Colonic mucosa (tissue), 4 donors: ENCODE measurements around the gene MEGF6. TPM values are rescaled to one million over a fixed set of nuclear protein-coding genes. Genes with fewer than 3 reads are reported as not detected.
A peak's percentile ranks its signal among the peaks of the same experiment; 100 is the strongest.

Source experiments
- DNase-seq: peaks from one replicate; pipeline ENCODE4 v3.0.0-alpha.2; 2020
- H3K27ac ChIP-seq: fragments of 200-600 bp; one replicate; pipeline ENCODE4 v1.8.0; 2021
- H3K27me3 ChIP-seq: fragments of 200-600 bp; one replicate; pipeline ENCODE4 v1.8.0; 2021
- H3K36me3 ChIP-seq: fragments of 200-600 bp; one replicate; pipeline ENCODE4 v1.8.0; 2021
- H3K4me1 ChIP-seq: fragments of 200-600 bp; one replicate; pipeline ENCODE4 v1.8.0; 2021; ENCODE audit warnings: mild to moderate bottlenecking
- H3K4me3 ChIP-seq: fragments of 200-600 bp; one replicate; pipeline ENCODE4 v1.8.0; 2021
- H3K9ac ChIP-seq, 2 donors: one replicate each; pipeline ENCODE4 v1.7.0; 2013; ENCODE audit warnings: control low read depth in 2 of 2, low read depth in 2 of 2, low read length in 2 of 2
- H3K9me3 ChIP-seq: fragments of 200-600 bp; one replicate; pipeline ENCODE4 v1.8.0; 2021
- intact Hi-C: fragments of 100-400 bp; cut with DNase I; formaldehyde crosslinking; loops from one replicate; pipeline ENCODE4 v1.14.1; 2022
- total RNA-seq, 2 donors: library from RNA; stranded (reverse); fragmentation: NEBNext Ultra II Directional in 1 of 2; extraction: Animal tissue kit (Norgen Biotek cat#: 25700) in 1 of 2; gene quantifications; one replicate each; pipeline ENCODE4 v1.2.1, GENCODE V29; 2021
- TF ChIP-seq, protein P1 (sequence below): fragments of 200-600 bp; IDR thresholded peaks from one replicate; pipeline ENCODE4 v1.8.0; 2022; ENCODE audit warnings: antibody characterized with exemption, mild to moderate bottlenecking
- donor health status: healthy.
- donor health status: DM: no; HTN: no; CAD: no.
- donor health status: DM: no; HTN: no; CAD: no.

MEGF6 gene
- total RNA-seq, 2 donors from 2014 or later = 5.2 to 6.4 TPM

DNA sequence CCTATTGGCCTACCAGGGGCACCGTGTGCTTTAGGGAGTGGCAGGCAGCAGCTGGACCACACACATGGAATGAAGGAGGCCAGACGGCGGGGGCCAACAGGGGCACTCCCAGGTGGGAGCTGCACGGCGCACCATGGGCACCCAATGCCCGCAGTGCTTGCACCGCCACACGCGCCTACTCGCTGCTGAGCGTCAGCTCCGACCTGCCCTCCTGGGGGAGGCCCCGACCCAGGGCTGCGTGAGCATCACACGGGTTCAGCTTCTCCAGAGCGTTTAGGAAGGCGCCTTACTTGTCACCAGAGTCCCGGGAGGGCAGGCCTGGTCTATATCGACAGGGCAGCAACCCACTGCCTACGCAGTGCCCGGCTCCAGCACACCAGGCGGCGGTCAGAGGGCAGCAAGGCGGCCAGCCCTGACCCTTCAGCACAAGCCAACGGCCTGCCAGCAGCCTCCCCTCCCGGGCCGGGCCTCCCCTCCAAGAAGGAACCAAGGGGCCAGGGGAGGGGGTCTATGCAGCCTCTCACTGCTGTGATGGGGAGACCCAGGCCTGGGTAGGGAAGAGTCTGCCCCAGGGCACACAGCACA lies 91.9 kb downstream of the MEGF6 start:
- H3K36me3 ChIP-seq = no peaks in the 10 kb centered on the region
- H3K4me1 ChIP-seq = no peaks in the 10 kb centered on the region
- TF ChIP-seq, protein P1, sequence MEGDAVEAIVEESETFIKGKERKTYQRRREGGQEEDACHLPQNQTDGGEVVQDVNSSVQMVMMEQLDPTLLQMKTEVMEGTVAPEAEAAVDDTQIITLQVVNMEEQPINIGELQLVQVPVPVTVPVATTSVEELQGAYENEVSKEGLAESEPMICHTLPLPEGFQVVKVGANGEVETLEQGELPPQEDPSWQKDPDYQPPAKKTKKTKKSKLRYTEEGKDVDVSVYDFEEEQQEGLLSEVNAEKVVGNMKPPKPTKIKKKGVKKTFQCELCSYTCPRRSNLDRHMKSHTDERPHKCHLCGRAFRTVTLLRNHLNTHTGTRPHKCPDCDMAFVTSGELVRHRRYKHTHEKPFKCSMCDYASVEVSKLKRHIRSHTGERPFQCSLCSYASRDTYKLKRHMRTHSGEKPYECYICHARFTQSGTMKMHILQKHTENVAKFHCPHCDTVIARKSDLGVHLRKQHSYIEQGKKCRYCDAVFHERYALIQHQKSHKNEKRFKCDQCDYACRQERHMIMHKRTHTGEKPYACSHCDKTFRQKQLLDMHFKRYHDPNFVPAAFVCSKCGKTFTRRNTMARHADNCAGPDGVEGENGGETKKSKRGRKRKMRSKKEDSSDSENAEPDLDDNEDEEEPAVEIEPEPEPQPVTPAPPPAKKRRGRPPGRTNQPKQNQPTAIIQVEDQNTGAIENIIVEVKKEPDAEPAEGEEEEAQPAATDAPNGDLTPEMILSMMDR = no peak
- no peaks in the 10 kb centered on the region for H3K9me3 ChIP-seq
- no peaks in the 10 kb centered on the region for H3K27me3 ChIP-seq
- no peak overlapping the region for H3K27ac ChIP-seq
- DNase-seq = no peak
- no peak overlapping the region for H3K9ac ChIP-seq
- H3K4me3 ChIP-seq = no peak overlapping the region
- intact Hi-C loops = no loop called here

GRCh38 chr1:3518756-3519155 lies 92.6 kb downstream of the MEGF6 start:
- TF ChIP-seq, protein P1 = no peak
- H3K27me3 ChIP-seq = no peaks in the 10 kb centered on the region
- H3K4me3 ChIP-seq = no peak overlapping the region
- no peaks in the 10 kb centered on the region for H3K36me3 ChIP-seq
- no peak overlapping the region for H3K27ac ChIP-seq
- no peak for DNase-seq
- no peaks in the 10 kb centered on the region for H3K9me3 ChIP-seq
- H3K9ac ChIP-seq = no peak overlapping the region
- intact Hi-C loops = no loop called here
- H3K4me1 ChIP-seq = no peaks in the 10 kb centered on the region

DNA sequence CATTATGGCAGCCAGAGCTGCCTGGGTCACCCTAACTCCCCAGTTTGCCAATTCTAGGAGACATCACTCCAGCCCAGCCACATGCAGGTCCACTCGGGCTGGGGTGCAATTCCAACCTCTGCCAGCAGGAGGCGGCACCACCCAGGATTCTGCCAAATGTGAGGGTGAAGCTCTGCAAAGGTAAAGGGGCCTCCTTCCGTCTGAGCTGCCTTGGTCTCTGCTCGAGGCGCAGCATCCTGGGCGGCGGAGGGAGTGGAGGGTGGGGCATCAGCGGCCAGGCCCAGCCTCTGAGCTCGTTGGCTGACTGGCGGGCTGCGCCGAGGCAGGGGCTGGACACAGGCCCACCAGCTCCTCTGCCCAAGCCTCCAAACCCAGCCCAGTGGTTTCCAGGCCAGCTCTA lies 93.1 kb downstream of the MEGF6 start:
- TF ChIP-seq, protein P1 = peak; percentile 40
- Histone ChIP-seq H3K27me3 (no peaks in the 10 kb centered on the region), H3K4me1 (no peaks in the 10 kb centered on the region), H3K9me3 (no peaks in the 10 kb centered on the region), H3K36me3 (no peaks in the 10 kb centered on the region), H3K4me3 (no peak overlapping the region), H3K9ac (no peak overlapping the region), H3K27ac (no peak overlapping the region)
- intact Hi-C loops = no loop called here
- no peak for DNase-seq

DNA sequence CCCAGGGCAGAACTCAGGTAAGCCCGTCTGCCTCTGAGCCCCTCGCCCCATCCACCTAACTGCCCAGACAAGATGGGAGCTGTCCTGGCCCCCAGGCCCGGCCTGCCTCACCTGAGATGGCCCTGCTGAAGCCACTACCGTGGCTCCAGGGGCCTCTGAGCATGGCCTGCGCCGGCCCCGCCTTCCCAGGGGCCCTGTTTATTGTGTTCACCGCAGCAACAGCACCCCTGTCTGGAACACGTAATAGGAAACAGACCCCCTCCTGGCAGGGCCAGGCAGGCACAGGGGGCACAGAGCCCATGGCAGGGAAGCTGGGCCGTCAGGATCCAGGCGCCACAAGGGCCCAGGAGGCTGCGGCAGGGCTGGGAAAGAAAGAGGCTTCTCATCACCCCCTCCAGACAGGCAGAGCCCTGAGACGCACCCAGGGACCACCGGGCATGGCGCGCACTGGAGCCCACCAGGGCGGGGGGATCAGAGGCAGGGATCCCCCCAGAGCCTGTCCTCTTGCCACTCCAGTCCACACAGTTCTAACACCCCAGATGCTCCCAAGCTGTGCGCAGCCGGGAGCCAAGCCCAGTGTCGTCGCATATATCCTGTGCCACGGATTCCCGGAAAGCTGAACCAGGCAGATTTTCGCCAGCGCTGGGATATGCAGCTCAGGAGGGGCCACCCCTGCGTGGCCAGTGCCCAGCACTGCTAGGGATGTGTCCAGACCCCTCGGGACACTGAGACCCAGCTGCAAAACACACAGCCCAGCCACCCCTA lies 94.2 kb downstream of the MEGF6 start:
- Histone ChIP-seq H3K27me3 (no peaks in the 10 kb centered on the region), H3K4me1 (no peaks in the 10 kb centered on the region), H3K27ac (no peak overlapping the region), H3K9ac (no peak overlapping the region), H3K9me3 (no peaks in the 10 kb centered on the region), H3K36me3 (no peaks in the 10 kb centered on the region), H3K4me3 (no peak overlapping the region)
- no peak for DNase-seq
- TF ChIP-seq, protein P1 = no peak
- intact Hi-C loops = no loop called here

DNA sequence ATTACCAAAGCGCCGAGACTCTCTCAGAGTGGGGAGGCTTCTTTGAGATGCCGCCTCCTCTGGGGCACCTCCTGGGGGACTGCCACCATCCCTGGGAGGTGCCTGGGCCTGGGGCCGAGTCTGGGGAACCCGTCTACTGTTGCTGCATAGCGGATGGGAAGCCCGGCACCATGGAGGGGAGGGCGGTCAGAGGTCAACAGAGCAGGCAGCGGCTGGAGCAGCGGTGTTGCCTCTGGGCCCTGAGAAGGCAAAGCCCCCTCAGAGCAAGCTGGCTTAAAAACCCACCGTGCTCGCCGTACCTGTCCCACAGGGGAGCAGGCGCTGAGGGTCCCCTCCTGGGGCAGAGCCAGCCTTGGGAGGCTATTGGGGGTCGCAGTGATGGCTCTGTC lies 94.8 kb downstream of the MEGF6 start:
- intact Hi-C loops = no loop called here
- Histone ChIP-seq H3K9me3 (no peaks in the 10 kb centered on the region), H3K4me3 (no peak overlapping the region), H3K27ac (no peak overlapping the region), H3K36me3 (no peaks in the 10 kb centered on the region), H3K27me3 (no peaks in the 10 kb centered on the region), H3K4me1 (no peaks in the 10 kb centered on the region), H3K9ac (no peak overlapping the region)
- TF ChIP-seq, protein P1 = no peak
- DNase-seq = no peak
